IMR-90 (cell line): Measurements from ENCODE around the gene GPC5. TPM values are rescaled to one million over a fixed set of nuclear protein-coding genes. Genes with fewer than 3 reads are reported as not detected.

ENCODE experiments used
- ATAC-seq: fragments of 200-7000 bp; cut with Tn5 transposase; 2 replicates; pipeline ENCODE4 v1.9.1; 2020; ENCODE audit warnings: low read depth, mild to moderate bottlenecking, moderate library complexity
- BruUV-seq: library from RNA; stranded (reverse); fragments of 400-500 nt; replicated peaks from 2 replicates; lab custom pipeline; 2021; lab: Mats Ljungman, UMichigan
- CTCF ChIA-PET: fragments of 300-600 bp; formaldehyde crosslinking; extraction: SDS; loops from one replicate; lab custom pipeline; 2021; ENCODE audit warnings: antibody characterized with exemption; lab: Yijun Ruan, JAX
- POLR2A ChIA-PET: fragments of 300-600 bp; sonication (Branson Sonifier 250); formaldehyde crosslinking; loops from one replicate; lab custom pipeline; 2022; ENCODE audit warnings: antibody characterized with exemption; ENCODE audit not compliant: unreplicated experiment; lab: Charles Lee
- DNase-seq: peaks from one replicate; pipeline ENCODE4 v3.0.0; 2013
- H2AFZ ChIP-seq: replicated peaks from 2 replicates; pipeline ENCODE3; 2013; ENCODE audit warnings: low read length, mild to moderate bottlenecking; ENCODE audit not compliant: poor library complexity
- H2AK5ac ChIP-seq: 2 replicates; pipeline ENCODE4 v1.6.1; 2013; ENCODE audit warnings: low read depth, low read length, inconsistent platforms
- H2AK9ac ChIP-seq: replicated peaks from 2 replicates; pipeline ENCODE3; 2013; ENCODE audit warnings: mild to moderate bottlenecking, low read depth, low read length, moderate library complexity; ENCODE audit not compliant: poor library complexity
- H2BK120ac ChIP-seq: 2 replicates; pipeline ENCODE4 v1.6.1; 2013; ENCODE audit warnings: low read depth, low read length, inconsistent platforms
- H2BK15ac ChIP-seq: 3 replicates; pipeline ENCODE4 v1.6.1; 2013; ENCODE audit warnings: low read depth, low read length, inconsistent platforms
- H2BK20ac ChIP-seq: 2 replicates; pipeline ENCODE4 v1.6.1; 2013; ENCODE audit warnings: low read depth, mild to moderate bottlenecking, inconsistent platforms, low read length, moderate library complexity
- H2BK5ac ChIP-seq: 2 replicates; pipeline ENCODE4 v1.6.1; 2013; ENCODE audit warnings: mild to moderate bottlenecking, low read depth, low read length, inconsistent platforms; ENCODE audit not compliant: poor library complexity, severe bottlenecking
- H3K14ac ChIP-seq: replicated peaks from 2 replicates; pipeline ENCODE4 v1.6.1; 2013; ENCODE audit warnings: low read depth, low read length, inconsistent platforms
- H3K18ac ChIP-seq: 2 replicates; pipeline ENCODE4 v1.6.1; 2013; ENCODE audit warnings: low read depth, low read length, control low read depth
- H3K23ac ChIP-seq: 2 replicates; pipeline ENCODE4 v1.6.1; 2013; ENCODE audit warnings: low read depth, low read length, inconsistent platforms
- H3K27ac ChIP-seq: 2 replicates; pipeline ENCODE4 v1.5.1; 2013; ENCODE audit warnings: mild to moderate bottlenecking, control low read depth, low read length; ENCODE audit not compliant: insufficient read depth
- H3K27me3 ChIP-seq: 2 replicates; pipeline ENCODE4 v1.6.1; 2013; ENCODE audit warnings: low read length; ENCODE audit not compliant: control insufficient read depth, insufficient read depth
- H3K36me3 ChIP-seq: 2 replicates; pipeline ENCODE4 v1.6.1; 2013; ENCODE audit warnings: low read length, mixed read lengths; ENCODE audit not compliant: control insufficient read depth, insufficient read depth
- H3K4ac ChIP-seq: 2 replicates; pipeline ENCODE4 v1.6.1; 2013; ENCODE audit warnings: low read depth, low read length, inconsistent platforms
- H3K4me1 ChIP-seq: 2 replicates; pipeline ENCODE4 v1.6.1; 2013; ENCODE audit warnings: low read length, mixed read lengths; ENCODE audit not compliant: control insufficient read depth, insufficient read depth
- H3K4me2 ChIP-seq: 2 replicates; pipeline ENCODE4 v1.6.1; 2013; ENCODE audit warnings: low read depth, mild to moderate bottlenecking, control low read depth, low read length, moderate library complexity
- H3K4me3 ChIP-seq: 2 replicates; pipeline ENCODE4 v1.5.1; 2013; ENCODE audit warnings: low read depth, mild to moderate bottlenecking, control low read depth, low read length, moderate library complexity; ENCODE audit not compliant: insufficient read depth
- H3K56ac ChIP-seq: 2 replicates; pipeline ENCODE4 v1.6.1; 2013; ENCODE audit warnings: low read length, inconsistent platforms; ENCODE audit not compliant: insufficient read depth; ENCODE audit errors: extremely low read depth
- H3K79me1 ChIP-seq, 2 experiments: 2 replicates each; pipeline ENCODE4 v1.6.1; 2013; ENCODE audit warnings: low read length in 2 of 2, inconsistent platforms in 1 of 2, low read depth in 1 of 2
- H3K9ac ChIP-seq: 2 replicates; pipeline ENCODE4 v1.6.1; 2013; ENCODE audit warnings: low read depth, low read length, control low read depth
- H3K9me1 ChIP-seq: 2 replicates; pipeline ENCODE4 v1.6.1; 2013; ENCODE audit warnings: low read length, inconsistent platforms; ENCODE audit not compliant: insufficient read depth
- H3K9me3 ChIP-seq: 2 replicates; pipeline ENCODE4 v1.6.1; 2013; ENCODE audit warnings: low read length; ENCODE audit not compliant: control insufficient read depth, insufficient read depth
- H4K20me1 ChIP-seq: 2 replicates; pipeline ENCODE4 v1.6.1; 2013; ENCODE audit warnings: low read length, inconsistent platforms; ENCODE audit not compliant: insufficient read depth
- H4K5ac ChIP-seq: 2 replicates; pipeline ENCODE4 v1.6.1; 2013; ENCODE audit warnings: mild to moderate bottlenecking, low read depth, low read length, control low read depth
- H4K8ac ChIP-seq, 2 experiments: 2 replicates each; pipeline ENCODE4 v1.6.1; 2013; ENCODE audit warnings: low read depth in 2 of 2, low read length in 2 of 2, control low read depth in 1 of 2, inconsistent platforms in 1 of 2
- H4K91ac ChIP-seq: 2 replicates; pipeline ENCODE4 v1.6.1; 2013; ENCODE audit warnings: low read depth, low read length, inconsistent platforms; ENCODE audit not compliant: insufficient read depth
- BHLHE40 ChIP-seq: fragments of 150-350 bp; IDR thresholded peaks from 2 replicates; pipeline ENCODE4 v1.6.1; 2016; ENCODE audit warnings: mild to moderate bottlenecking, low read depth, low read length
- CHD1 ChIP-seq: IDR thresholded peaks from 2 replicates; pipeline ENCODE4 v1.6.1; 2012; ENCODE audit warnings: low read depth, low read length, improper control_type of control experiment
- FOS ChIP-seq: fragments of 150-350 bp; IDR thresholded peaks from 2 replicates; pipeline ENCODE4 v1.6.1; 2016; ENCODE audit warnings: low read depth, low read length
- MXI1 ChIP-seq: IDR thresholded peaks from 2 replicates; pipeline ENCODE4 v1.6.1; 2012; ENCODE audit warnings: low read depth, mild to moderate bottlenecking, low read length, moderate library complexity, borderline replicate concordance
- POLR2A ChIP-seq: IDR thresholded peaks from 2 replicates; pipeline ENCODE4 v1.6.1; 2012; ENCODE audit warnings: mild to moderate bottlenecking, low read depth, low read length
- RFX5 ChIP-seq: IDR thresholded peaks from 2 replicates; pipeline ENCODE4 v1.8.0; 2012; ENCODE audit warnings: low read depth, mild to moderate bottlenecking, low read length, moderate library complexity
- WGBS, 2 experiments: methylation state at CpG; one replicate each; pipeline versions ENCODE4 v1.1.5 to v1.1.7; 2013; ENCODE audit warnings: missing lambda C conversion rate in 2 of 2; ENCODE audit not compliant: insufficient read length in 1 of 2; ENCODE audit errors: extremely low coverage in 2 of 2; 5-methylcytosine and 5-hydroxymethylcytosine counted together
- dilution Hi-C: fragments of 300-500 bp; cut with HindIII; formaldehyde crosslinking; loops from one replicate; pipeline ENCODE4 v1.14.3; 2018; ENCODE audit warnings: low sequenced_read_pairs; ENCODE audit not compliant: unreplicated experiment
- in situ Hi-C: fragments of 300-500 bp; cut with MboI; formaldehyde crosslinking; loops from 3 replicates; pipeline ENCODE4 v1.14.3; 2019; ENCODE audit warnings: low sequenced_read_pairs, inconsistent platforms, mixed read lengths
- intact Hi-C: fragments of 100-400 bp; cut with micrococcal nuclease; formaldehyde crosslinking; loops from 2 replicates; pipeline ENCODE4 v1.10.0; 2022
- polyA plus RNA-seq, 3 experiments: library from polyadenylated mRNA; depleted of rRNA; stranded (reverse); fragments of >200 nt; gene quantifications; 2 replicates each; pipeline ENCODE4 v1.2.3, GENCODE V29; 2012; ENCODE audit warnings: low replicate concordance in 1 of 3
- total RNA-seq: library from RNA; depleted of rRNA; stranded (reverse); fragments of >200 nt; gene quantifications from 2 replicates; pipeline ENCODE4 v1.2.3, GENCODE V29; 2012
- TF ChIP-seq, protein P1 (sequence below): fragments of 150-350 bp; IDR thresholded peaks from 2 replicates; pipeline ENCODE4 v1.6.1; 2017; ENCODE audit warnings: mild to moderate bottlenecking, antibody characterized with exemption, low read length, low read depth
- TF ChIP-seq, protein P2 (sequence below): conservative IDR thresholded peaks from 2 replicates; pipeline ENCODE4 v1.5.1; 2012; ENCODE audit warnings: mild to moderate bottlenecking, low read depth, low read length, improper control_type of control experiment
- TF ChIP-seq, protein P3 (sequence below): fragments of 150-350 bp; IDR thresholded peaks from 2 replicates; pipeline ENCODE4 v1.6.1; 2016; ENCODE audit warnings: low read depth, mild to moderate bottlenecking, low read length, moderate library complexity, borderline replicate concordance

Gene GPC5
- total and polyA plus RNA-seq, 2 of the 4 experiments (the other 2 are of a cell fraction): 0.94 to 1.8 TPM

DNA sequence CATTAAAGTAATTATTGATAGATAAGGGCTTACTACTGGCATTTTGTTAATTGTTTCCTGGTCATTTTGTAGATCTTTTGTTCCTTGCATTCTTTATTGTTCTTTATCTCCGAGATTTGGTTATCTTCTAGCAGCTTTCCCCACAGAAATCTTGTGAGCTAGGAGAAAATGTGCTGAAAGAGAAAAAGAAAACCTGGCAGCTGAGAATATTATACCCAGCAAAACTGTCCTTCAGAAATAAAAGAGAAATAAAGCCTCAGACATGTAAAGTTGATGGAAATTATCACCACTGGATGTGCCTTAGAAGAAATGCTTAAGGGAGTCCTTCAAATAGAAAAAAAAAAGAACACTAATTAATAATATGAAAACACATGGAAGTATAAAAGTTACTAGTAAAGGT is 1363.3 kb downstream of the GPC5 start:
- Histone ChIP-seq H4K91ac (no peak overlapping the region), H2BK20ac (no peak overlapping the region), H4K20me1 (no peaks in the 10 kb centered on the region), H3K9me1 (no peaks in the 10 kb centered on the region), H2AFZ (no peak overlapping the region), H3K9ac (no peak overlapping the region), H3K4ac (no peak overlapping the region), H3K9me3 (no peaks in the 10 kb centered on the region; the same call in 1 of the 2 replicates), H2AK5ac (no peak overlapping the region), H4K8ac (no peak overlapping the region), H2AK9ac (no peak overlapping the region), H2BK15ac (no peak overlapping the region), H3K56ac (no peak overlapping the region), H3K27me3 (no peaks in the 10 kb centered on the region), H3K27ac (no peak overlapping the region), H2BK5ac (no peak overlapping the region), H2BK120ac (no peak overlapping the region), H3K23ac (no peak overlapping the region), H3K4me3 (no peak overlapping the region), H3K36me3 (no peaks in the 10 kb centered on the region), H3K18ac (no peak overlapping the region), H4K5ac (no peak overlapping the region), H3K79me1 (no peaks in the 10 kb centered on the region), H3K4me1 (no peaks in the 10 kb centered on the region), H3K4me2 (no peak overlapping the region), H3K14ac (no peak overlapping the region)
- intact Hi-C loops: no loop called here
- TF ChIP-seq POLR2A (no peak), MXI1 (no peak), BHLHE40 (no peak), RFX5 (no peak), FOS (no peak), CHD1 (no peak)
- TF ChIP-seq, protein P1, sequence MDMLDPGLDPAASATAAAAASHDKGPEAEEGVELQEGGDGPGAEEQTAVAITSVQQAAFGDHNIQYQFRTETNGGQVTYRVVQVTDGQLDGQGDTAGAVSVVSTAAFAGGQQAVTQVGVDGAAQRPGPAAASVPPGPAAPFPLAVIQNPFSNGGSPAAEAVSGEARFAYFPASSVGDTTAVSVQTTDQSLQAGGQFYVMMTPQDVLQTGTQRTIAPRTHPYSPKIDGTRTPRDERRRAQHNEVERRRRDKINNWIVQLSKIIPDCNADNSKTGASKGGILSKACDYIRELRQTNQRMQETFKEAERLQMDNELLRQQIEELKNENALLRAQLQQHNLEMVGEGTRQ: no peak
- TF ChIP-seq, protein P2, sequence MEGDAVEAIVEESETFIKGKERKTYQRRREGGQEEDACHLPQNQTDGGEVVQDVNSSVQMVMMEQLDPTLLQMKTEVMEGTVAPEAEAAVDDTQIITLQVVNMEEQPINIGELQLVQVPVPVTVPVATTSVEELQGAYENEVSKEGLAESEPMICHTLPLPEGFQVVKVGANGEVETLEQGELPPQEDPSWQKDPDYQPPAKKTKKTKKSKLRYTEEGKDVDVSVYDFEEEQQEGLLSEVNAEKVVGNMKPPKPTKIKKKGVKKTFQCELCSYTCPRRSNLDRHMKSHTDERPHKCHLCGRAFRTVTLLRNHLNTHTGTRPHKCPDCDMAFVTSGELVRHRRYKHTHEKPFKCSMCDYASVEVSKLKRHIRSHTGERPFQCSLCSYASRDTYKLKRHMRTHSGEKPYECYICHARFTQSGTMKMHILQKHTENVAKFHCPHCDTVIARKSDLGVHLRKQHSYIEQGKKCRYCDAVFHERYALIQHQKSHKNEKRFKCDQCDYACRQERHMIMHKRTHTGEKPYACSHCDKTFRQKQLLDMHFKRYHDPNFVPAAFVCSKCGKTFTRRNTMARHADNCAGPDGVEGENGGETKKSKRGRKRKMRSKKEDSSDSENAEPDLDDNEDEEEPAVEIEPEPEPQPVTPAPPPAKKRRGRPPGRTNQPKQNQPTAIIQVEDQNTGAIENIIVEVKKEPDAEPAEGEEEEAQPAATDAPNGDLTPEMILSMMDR: no peak
- TF ChIP-seq, protein P3, sequence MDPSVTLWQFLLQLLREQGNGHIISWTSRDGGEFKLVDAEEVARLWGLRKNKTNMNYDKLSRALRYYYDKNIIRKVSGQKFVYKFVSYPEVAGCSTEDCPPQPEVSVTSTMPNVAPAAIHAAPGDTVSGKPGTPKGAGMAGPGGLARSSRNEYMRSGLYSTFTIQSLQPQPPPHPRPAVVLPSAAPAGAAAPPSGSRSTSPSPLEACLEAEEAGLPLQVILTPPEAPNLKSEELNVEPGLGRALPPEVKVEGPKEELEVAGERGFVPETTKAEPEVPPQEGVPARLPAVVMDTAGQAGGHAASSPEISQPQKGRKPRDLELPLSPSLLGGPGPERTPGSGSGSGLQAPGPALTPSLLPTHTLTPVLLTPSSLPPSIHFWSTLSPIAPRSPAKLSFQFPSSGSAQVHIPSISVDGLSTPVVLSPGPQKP: no peak
- no TSS peak for BruUV-seq
- dilution Hi-C loops: no loop called here
- no CpG with 5 or more reads among the region's 1 CpG for WGBS, 2 experiments
- DNase-seq (no peak), ATAC-seq (no peak)
- POLR2A ChIA-PET: no interaction called here
- in situ Hi-C loops: no loop called here
- CTCF ChIA-PET: no interaction called here
